Measurements from ENCODE around the gene UBFD1.
"Not testable (repeated sequence)": the region's sequence is repeated elsewhere in the genome, so short reads cannot be mapped to it uniquely, and the experiment has no call there.

The UBFD1 gene

GRCh38 chr16:23608194-23608593, 50.7 kb downstream of the UBFD1 start:
- DNase-seq (ENCODE audit: low read depth in 2 of 2), result no peak

DNA sequence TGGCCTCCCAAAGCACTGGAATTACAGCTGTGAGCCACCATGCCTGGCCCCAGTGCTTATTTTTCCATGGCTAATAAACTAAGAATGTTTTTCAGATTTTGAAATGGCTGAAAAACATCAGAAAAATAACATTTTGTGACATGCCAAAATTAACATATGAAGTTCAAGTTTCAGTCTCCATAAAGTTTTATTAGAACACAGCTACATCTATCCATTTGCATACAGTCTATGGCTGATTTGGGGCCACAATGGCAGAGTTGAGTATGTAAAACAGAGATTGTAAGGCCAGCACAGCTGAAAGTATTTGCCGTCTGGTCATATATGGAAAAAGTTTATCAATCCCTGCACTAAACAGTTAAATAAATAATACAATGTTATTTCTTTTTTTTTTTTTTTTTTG, 52.4 kb downstream of the UBFD1 start:
- DNase-seq (ENCODE audit: low read depth in 2 of 2), result no peak

DNA sequence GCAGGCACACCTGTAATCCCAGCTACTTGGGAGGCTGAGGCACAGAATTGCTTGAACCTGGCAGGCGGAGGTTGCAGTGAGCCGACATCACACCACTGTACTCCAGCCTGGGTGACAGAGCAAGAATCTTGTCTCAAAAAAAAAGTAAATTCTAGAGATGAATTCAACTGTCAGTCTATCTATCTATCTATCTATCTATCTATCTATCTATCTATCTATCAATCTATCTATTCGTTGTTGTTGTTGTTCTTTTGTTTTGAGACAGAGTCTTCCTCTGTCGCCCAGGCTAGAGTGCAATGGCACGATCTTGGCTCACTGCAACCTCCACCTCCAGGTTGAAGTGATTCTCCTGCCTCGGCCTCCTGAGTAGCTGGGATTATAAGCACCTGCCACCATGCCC, 53.4 kb downstream of the UBFD1 start:
- DNase-seq (ENCODE audit: low read depth in 2 of 2), result not testable (repeated sequence)

GRCh38 chr16:23611936-23612335, 54.4 kb downstream of the UBFD1 start:
- DNase-seq (ENCODE audit: low read depth in 2 of 2), result no peak

GRCh38 chr16:23615805-23616204, 58.3 kb downstream of the UBFD1 start:
- no peak for DNase-seq (ENCODE audit: low read depth in 2 of 2)
